HL-60 (cell line): Measurements from ENCODE around the gene KCNQ1.

Experiments used
- CTCF ChIP-seq: IDR thresholded peaks from one replicate; pipeline ENCODE4 v1.5.1; 2011; ENCODE audit warnings: low read length, control low read depth, inconsistent platforms; ENCODE audit not compliant: insufficient read depth
- SPI1 ChIP-seq: IDR thresholded peaks from 2 replicates; pipeline ENCODE4 v1.6.1; 2012; ENCODE audit warnings: low read depth, mild to moderate bottlenecking, borderline replicate concordance

- no peak for TF ChIP-seq CTCF
- TF ChIP-seq SPI1: no peak
Observed at GRCh38 chr11:2458321-2458720, 13.5 kb downstream of the KCNQ1 start.
